AG09309 (cell line): ENCODE data around the gene PDPK1.
"Not testable (repeated sequence)": the region's sequence is repeated elsewhere in the genome, so short reads cannot be mapped to it uniquely, and the experiment has no call there.

Experiments
- DNase-seq: peaks from one replicate; pipeline ENCODE4 v3.0.0-alpha.2; 2010; ENCODE audit warnings: low read depth
- H3K4me3 ChIP-seq: 2 replicates; pipeline ENCODE4 v1.5.1; 2011; ENCODE audit warnings: mild to moderate bottlenecking, low read depth, low read length, moderate library complexity; ENCODE audit not compliant: control insufficient read depth
- CTCF ChIP-seq: IDR thresholded peaks from 2 replicates; pipeline ENCODE4 v1.5.1; 2011; ENCODE audit warnings: mild to moderate bottlenecking, low read depth, low read length, inconsistent platforms; ENCODE audit not compliant: insufficient read depth, control insufficient read depth; ENCODE audit errors: missing control alignments

Gene PDPK1

GRCh38 chr16:2603165-2604015 is 65.6 kb downstream of the PDPK1 start:
- peak overlapping the region; percentile 88 for H3K4me3 ChIP-seq
- peak; percentile 79 for DNase-seq
- peak; percentile 7 for TF ChIP-seq CTCF

GRCh38 chr16:2604016-2604369 is 66.2 kb downstream of the PDPK1 start:
- DNase-seq = not testable (repeated sequence)

GRCh38 chr16:2606820-2607219 is 69.0 kb downstream of the PDPK1 start:
- not testable (repeated sequence) for H3K4me3 ChIP-seq, DNase-seq

More at GRCh38 chr16:2604016-2604369, 66.2 kb downstream of the PDPK1 start:
- peak overlapping the region; percentile 88 for H3K4me3 ChIP-seq

GRCh38 chr16:2609345-2609744 is 71.5 kb downstream of the PDPK1 start:
- not testable (repeated sequence) for H3K4me3 ChIP-seq

GRCh38 chr16:2609827-2610470 is 72.1 kb downstream of the PDPK1 start:
- no peak for DNase-seq
- no peak overlapping the region for H3K4me3 ChIP-seq
- no peak for TF ChIP-seq CTCF

More at GRCh38 chr16:2609345-2609744, 71.5 kb downstream of the PDPK1 start:
- not testable (repeated sequence) for DNase-seq

- DNase-seq = no peak
- TF ChIP-seq CTCF = no peak
- no peak overlapping the region for H3K4me3 ChIP-seq
Observed at GRCh38 chr16:2610781-2611498, 73.1 kb downstream of the PDPK1 start.

- H3K4me3 ChIP-seq = no peak overlapping the region
- no peak for TF ChIP-seq CTCF
- DNase-seq = no peak
Observed at GRCh38 chr16:2611499-2611862, 73.7 kb downstream of the PDPK1 start.

- DNase-seq, H3K4me3 ChIP-seq: not testable (repeated sequence)
Observed at GRCh38 chr16:2611877-2612276, 74.1 kb downstream of the PDPK1 start.

GRCh38 chr16:2613251-2613650 is 75.4 kb downstream of the PDPK1 start:
- H3K4me3 ChIP-seq, DNase-seq: not testable (repeated sequence)
